ENCODE data around the gene TMEM150C. TPM values are rescaled to one million over a fixed set of nuclear protein-coding genes. Genes with fewer than 3 reads are reported as not detected.

Gene TMEM150C
- total RNA-seq, 1 donor: 0.43 TPM

DNA sequence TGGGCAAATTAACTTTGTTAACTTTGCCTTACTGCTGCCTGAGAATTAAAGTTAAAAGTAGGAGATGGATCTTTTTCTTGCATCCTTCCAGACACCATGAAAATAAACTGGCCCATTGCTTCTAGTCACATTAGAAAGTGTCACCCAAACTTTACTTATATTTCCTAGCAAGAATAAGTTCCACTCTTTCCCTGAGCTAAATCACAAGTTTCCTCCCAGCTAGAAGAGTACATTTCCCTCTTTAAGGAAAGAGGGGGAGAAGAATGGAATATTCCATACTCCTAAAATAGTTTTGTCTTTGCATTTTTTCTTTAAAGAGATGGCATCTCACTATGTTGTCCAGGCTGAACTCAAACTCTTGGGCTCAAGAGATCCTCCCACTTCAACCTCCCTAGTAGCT is 53.8 kb downstream of the TMEM150C start:
- TF ChIP-seq, protein P1, sequence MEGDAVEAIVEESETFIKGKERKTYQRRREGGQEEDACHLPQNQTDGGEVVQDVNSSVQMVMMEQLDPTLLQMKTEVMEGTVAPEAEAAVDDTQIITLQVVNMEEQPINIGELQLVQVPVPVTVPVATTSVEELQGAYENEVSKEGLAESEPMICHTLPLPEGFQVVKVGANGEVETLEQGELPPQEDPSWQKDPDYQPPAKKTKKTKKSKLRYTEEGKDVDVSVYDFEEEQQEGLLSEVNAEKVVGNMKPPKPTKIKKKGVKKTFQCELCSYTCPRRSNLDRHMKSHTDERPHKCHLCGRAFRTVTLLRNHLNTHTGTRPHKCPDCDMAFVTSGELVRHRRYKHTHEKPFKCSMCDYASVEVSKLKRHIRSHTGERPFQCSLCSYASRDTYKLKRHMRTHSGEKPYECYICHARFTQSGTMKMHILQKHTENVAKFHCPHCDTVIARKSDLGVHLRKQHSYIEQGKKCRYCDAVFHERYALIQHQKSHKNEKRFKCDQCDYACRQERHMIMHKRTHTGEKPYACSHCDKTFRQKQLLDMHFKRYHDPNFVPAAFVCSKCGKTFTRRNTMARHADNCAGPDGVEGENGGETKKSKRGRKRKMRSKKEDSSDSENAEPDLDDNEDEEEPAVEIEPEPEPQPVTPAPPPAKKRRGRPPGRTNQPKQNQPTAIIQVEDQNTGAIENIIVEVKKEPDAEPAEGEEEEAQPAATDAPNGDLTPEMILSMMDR (IDR thresholded peaks at IDR 0.05; ENCODE audit: insufficient read depth, low read depth, low read length): no peak
- H3K4me3 ChIP-seq (ENCODE audit: low read depth, low read length): no peak overlapping the region
- no peak for DNase-seq (ENCODE audit: low read depth)

DNA sequence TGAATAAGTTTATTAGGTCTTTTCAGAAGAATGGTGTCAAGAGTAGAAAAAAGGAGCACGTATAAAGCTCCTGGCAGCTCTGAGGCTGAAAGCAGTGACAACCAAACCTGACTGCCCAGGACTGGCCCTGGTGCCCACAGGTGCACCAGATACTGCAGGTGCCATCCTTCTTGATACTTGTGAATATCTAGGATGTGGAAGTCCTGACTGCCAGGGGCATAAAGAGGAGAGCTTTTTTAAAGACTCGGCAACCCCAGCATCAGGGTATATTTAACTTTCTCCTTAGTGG is 60.7 kb downstream of the TMEM150C start:
- no peak overlapping the region for H3K4me3 ChIP-seq (ENCODE audit: low read depth, low read length)
- TF ChIP-seq, protein P1 (IDR thresholded peaks at IDR 0.05; ENCODE audit: insufficient read depth, low read depth, low read length): no peak
- no peak for DNase-seq (ENCODE audit: low read depth)

DNA sequence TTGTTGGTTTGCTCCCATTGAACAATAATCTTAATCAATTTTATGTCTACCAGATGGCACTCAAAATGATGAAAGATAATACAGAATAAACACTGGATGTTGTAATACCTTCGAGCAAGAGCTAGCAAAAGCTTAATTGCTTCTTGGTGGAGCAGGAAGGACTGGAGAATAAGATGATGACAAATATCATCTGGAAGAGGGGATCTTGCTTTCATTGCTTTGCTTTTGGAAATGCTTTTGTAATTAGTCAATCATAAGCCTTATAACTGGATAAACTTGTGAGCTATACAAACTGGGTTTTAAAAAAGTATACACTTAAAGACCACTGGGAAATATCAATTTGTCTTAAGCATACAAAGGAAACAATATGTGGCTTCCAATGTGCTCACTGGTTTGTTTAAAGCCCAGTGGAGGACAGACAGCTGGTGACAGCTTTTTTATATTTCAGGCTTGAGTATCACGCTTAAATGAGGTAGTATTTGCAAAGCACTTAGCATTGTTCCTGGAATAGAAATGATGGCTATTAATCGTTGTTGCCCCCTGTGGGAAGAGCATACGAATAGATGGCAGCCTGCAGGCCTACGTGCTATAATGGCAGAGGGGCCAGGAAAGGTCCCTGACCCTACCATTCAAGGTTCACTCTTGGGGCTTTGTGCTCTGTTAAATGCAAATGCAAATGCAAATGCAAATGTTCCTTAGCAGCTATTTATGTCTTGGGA is 61.2 kb downstream of the TMEM150C start:
- peak; percentile 71 for DNase-seq (ENCODE audit: low read depth)
- no peak overlapping the region for H3K4me3 ChIP-seq (ENCODE audit: low read depth, low read length)
- TF ChIP-seq, protein P1 (IDR thresholded peaks at IDR 0.05; ENCODE audit: insufficient read depth, low read depth, low read length): no peak

DNA sequence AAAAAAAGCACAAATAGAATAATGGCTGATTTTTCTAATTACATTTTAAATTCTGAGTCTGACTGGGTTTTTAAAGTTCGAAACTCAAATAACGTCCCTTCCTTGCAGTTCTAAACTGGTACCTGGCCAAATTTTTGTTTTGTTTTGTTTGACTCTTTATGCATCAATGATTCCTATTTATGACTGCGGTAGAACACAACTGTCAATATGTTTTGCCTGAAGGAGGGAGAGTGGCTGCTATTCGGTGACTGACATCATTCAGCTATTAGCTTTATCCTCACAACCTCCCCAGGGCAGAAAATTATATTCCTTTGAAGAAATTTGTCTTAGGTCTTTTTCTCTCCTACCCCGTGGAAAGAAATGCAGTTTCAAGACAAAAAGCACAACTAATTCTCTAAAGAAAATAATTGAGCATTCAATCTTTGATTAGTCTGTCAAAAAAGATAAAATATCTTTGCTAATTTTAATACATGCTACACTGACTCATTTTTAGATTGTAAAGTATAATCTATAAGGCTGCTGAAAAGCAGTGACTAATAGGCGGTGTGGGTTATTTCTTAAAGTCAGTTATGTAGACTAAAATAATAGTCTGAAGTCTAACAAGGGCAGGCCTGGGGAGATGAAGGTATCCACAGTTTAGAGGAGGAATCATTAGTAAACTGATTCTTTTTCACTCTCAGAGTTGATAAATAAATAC is 61.9 kb downstream of the TMEM150C start:
- no peak for DNase-seq (ENCODE audit: low read depth)
- TF ChIP-seq, protein P1 (IDR thresholded peaks at IDR 0.05; ENCODE audit: insufficient read depth, low read depth, low read length): no peak
- no peak overlapping the region for H3K4me3 ChIP-seq (ENCODE audit: low read depth, low read length)

DNA sequence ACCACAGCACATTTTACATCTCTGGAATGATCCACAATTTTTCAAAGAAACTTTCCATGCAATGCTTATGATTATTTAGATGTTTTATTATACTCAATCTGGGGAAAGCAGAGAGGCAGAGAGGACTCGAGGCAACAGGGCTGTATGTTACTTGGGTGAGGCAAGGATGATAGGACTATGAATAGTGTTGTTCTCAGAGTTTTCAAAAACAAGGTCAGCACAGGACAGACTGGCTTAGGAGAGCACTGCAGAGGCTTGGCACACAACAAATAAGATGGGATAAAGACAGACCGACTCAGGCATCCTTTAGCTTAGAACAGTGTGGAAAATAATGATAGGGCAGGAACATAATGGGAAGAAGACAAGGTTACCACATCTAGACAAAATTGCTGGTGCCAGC is 65.4 kb downstream of the TMEM150C start:
- DNase-seq (ENCODE audit: low read depth): no peak
- H3K4me3 ChIP-seq (ENCODE audit: low read depth, low read length): no peak overlapping the region
- TF ChIP-seq, protein P1 (IDR thresholded peaks at IDR 0.05; ENCODE audit: insufficient read depth, low read depth, low read length): no peak

DNA sequence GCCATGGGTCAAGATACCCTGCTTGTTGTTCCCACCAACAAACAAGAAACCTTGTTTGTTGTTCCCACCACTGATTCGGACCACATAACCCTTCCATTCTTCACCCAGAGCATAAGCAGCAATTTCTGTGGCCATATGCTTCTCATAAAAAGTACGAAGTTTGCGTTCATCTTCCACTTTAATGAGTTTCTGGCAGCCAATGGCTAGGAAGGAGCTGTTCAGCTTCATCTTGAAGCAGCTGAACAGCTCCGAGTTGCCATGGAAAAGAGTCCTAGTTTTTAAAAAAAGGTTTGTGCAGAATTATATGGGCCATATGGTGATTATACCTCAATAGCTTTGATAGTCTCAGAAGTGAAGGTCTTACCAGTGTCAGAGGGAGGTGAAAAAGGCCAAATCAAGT is 66.1 kb downstream of the TMEM150C start:
- no peak for DNase-seq (ENCODE audit: low read depth)
- TF ChIP-seq, protein P1 (IDR thresholded peaks at IDR 0.05; ENCODE audit: insufficient read depth, low read depth, low read length): no peak

More for the DNA sequence above, 66.1 kb downstream of the TMEM150C start:
- H3K4me3 ChIP-seq (ENCODE audit: low read depth, low read length): no peak overlapping the region

Data from fibroblast of villous mesenchyme (primary cell).